ENCODE data around the gene CIAPIN1.

Gene CIAPIN1

GRCh38 chr16:57383276-57384247 lies 63.6 kb downstream of the CIAPIN1 start:
- peak in 3 of 51 donors; percentile 11 to 37 (median 18) for DNase-seq

GRCh38 chr16:57382535-57383275 lies 64.5 kb downstream of the CIAPIN1 start:
- no peak for DNase-seq

DNA sequence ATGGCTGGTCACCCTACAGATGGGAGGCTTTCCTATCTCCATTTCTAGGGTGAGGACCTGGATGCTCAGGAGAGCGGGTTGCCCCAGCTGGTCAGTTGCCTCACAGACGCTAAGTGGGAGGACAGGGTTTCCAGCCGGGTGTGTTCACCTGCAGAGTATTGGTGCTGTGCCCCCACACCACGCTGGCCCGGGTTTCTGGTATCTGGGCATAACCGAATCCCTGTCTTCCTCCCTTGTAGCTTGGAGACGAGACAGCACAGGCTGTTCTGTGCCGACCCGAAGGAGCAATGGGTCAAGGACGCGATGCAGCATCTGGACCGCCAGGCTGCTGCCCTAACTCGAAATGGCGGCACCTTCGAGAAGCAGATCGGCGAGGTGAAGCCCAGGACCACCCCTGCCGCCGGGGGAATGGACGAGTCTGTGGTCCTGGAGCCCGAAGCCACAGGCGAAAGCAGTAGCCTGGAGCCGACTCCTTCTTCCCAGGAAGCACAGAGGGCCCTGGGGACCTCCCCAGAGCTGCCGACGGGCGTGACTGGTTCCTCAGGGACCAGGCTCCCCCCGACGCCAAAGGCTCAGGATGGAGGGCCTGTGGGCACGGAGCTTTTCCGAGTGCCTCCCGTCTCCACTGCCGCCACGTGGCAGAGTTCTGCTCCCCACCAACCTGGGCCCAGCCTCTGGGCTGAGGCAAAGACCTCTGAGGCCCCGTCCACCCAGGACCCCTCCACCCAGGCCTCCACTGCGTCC lies 65.2 kb downstream of the CIAPIN1 start:
- DNase-seq, result no peak

GRCh38 chr16:57380671-57381462 lies 66.3 kb downstream of the CIAPIN1 start:
- peak in 3 of 51 donors; percentile 8 to 21 (median 13) for DNase-seq

GRCh38 chr16:57379579-57379978 lies 67.6 kb downstream of the CIAPIN1 start:
- DNase-seq, result no peak
